H9 (cell line): ENCODE results near the gene LMX1B. TPM values are rescaled to one million over a fixed set of nuclear protein-coding genes. Genes with fewer than 3 reads are reported as not detected.
"Not testable (repeated sequence)": the region's sequence is repeated elsewhere in the genome, so short reads cannot be mapped to it uniquely, and the experiment has no call there.

Experiments
- DNase-seq: peaks from one replicate; pipeline ENCODE4 v3.0.0-alpha.2; 2017
- H2AFZ ChIP-seq: one replicate; pipeline ENCODE4 v1.6.1; 2013; ENCODE audit warnings: mild to moderate bottlenecking, low read length, control low read depth, moderate library complexity
- H2AK5ac ChIP-seq: 2 replicates; pipeline ENCODE4 v1.6.1; 2013; ENCODE audit warnings: low read length, control low read depth, mixed read lengths; ENCODE audit not compliant: insufficient read length
- H2BK120ac ChIP-seq: one replicate; pipeline ENCODE4 v1.6.1; 2013; ENCODE audit warnings: low read depth, mild to moderate bottlenecking, low read length, control low read depth, inconsistent platforms; ENCODE audit not compliant: poor library complexity, severe bottlenecking
- H2BK12ac ChIP-seq: 2 replicates; pipeline ENCODE4 v1.6.1; 2013; ENCODE audit warnings: low read length, control low read depth, mixed read lengths, low read depth; ENCODE audit not compliant: insufficient read length
- H2BK15ac ChIP-seq: 2 replicates; pipeline ENCODE4 v1.6.1; 2013; ENCODE audit warnings: low read depth, low read length, control low read depth
- H2BK20ac ChIP-seq: one replicate; pipeline ENCODE4 v1.6.1; 2013; ENCODE audit warnings: low read depth, mild to moderate bottlenecking, low read length, control low read depth, inconsistent platforms; ENCODE audit not compliant: poor library complexity, severe bottlenecking
- H2BK5ac ChIP-seq: 2 replicates; pipeline ENCODE4 v1.6.1; 2013; ENCODE audit warnings: low read length, control low read depth, mixed read lengths; ENCODE audit not compliant: insufficient read length
- H3K14ac ChIP-seq: 2 replicates; pipeline ENCODE4 v1.6.1; 2013; ENCODE audit warnings: low read length, control low read depth; ENCODE audit not compliant: insufficient read depth
- H3K18ac ChIP-seq: 2 replicates; pipeline ENCODE4 v1.6.1; 2013; ENCODE audit warnings: low read depth, mild to moderate bottlenecking, mixed read lengths, low read length, control low read depth; ENCODE audit not compliant: insufficient read length
- H3K23ac ChIP-seq: 2 replicates; pipeline ENCODE4 v1.6.1; 2013; ENCODE audit warnings: low read length, control low read depth, mixed read lengths, low read depth; ENCODE audit not compliant: insufficient read length
- H3K23me2 ChIP-seq: 2 replicates; pipeline ENCODE4 v1.6.1; 2013; ENCODE audit warnings: low read depth, mild to moderate bottlenecking, mixed read lengths, low read length, control low read depth; ENCODE audit not compliant: insufficient read length, poor library complexity, severe bottlenecking
- H3K27ac ChIP-seq: 2 replicates; pipeline ENCODE4 v1.5.1; 2013; ENCODE audit warnings: low read length, control low read depth, mixed read lengths, low read depth; ENCODE audit not compliant: insufficient read length
- H3K27me3 ChIP-seq: 2 replicates; pipeline ENCODE4 v1.6.1; 2013; ENCODE audit warnings: low read length, control low read depth, inconsistent platforms; ENCODE audit not compliant: insufficient read depth
- H3K4ac ChIP-seq: 2 replicates; pipeline ENCODE4 v1.6.1; 2013; ENCODE audit warnings: low read depth, mild to moderate bottlenecking, control low read depth, inconsistent platforms, low read length, moderate library complexity
- H3K4me1 ChIP-seq: 2 replicates; pipeline ENCODE4 v1.6.1; 2013; ENCODE audit warnings: low read length, control low read depth, inconsistent platforms; ENCODE audit not compliant: insufficient read depth
- H3K4me2 ChIP-seq: 2 replicates; pipeline ENCODE4 v1.6.1; 2013; ENCODE audit warnings: low read length, control low read depth, mixed read lengths; ENCODE audit not compliant: insufficient read length, insufficient read depth
- H3K56ac ChIP-seq: 2 replicates; pipeline ENCODE4 v1.6.1; 2013; ENCODE audit warnings: low read depth, mild to moderate bottlenecking, mixed read lengths, low read length, control low read depth; ENCODE audit not compliant: insufficient read length
- H3K79me1 ChIP-seq: 2 replicates; pipeline ENCODE4 v1.6.1; 2013; ENCODE audit warnings: low read depth, mild to moderate bottlenecking, moderate library complexity, low read length, control low read depth, inconsistent platforms; ENCODE audit not compliant: insufficient read depth, poor library complexity, severe bottlenecking
- H3K79me2 ChIP-seq: 2 replicates; pipeline ENCODE4 v1.6.1; 2013; ENCODE audit warnings: low read length, control low read depth, inconsistent platforms; ENCODE audit not compliant: insufficient read depth
- H3K9ac ChIP-seq: 2 replicates; pipeline ENCODE4 v1.6.1; 2013; ENCODE audit warnings: low read length, control low read depth, mixed read lengths; ENCODE audit not compliant: insufficient read length; ENCODE audit errors: extremely low read depth
- H3K9me3 ChIP-seq: one replicate; pipeline ENCODE4 v1.6.1; 2013; ENCODE audit warnings: low read depth, low read length, inconsistent platforms; ENCODE audit not compliant: control insufficient read depth
- H3T11ph ChIP-seq: one replicate; pipeline ENCODE4 v1.6.1; 2013; ENCODE audit warnings: mild to moderate bottlenecking, low read length, control low read depth, inconsistent platforms
- H4K20me1 ChIP-seq: one replicate; pipeline ENCODE4 v1.6.1; 2013; ENCODE audit not compliant: control insufficient read depth, insufficient read length, insufficient read depth
- H4K5ac ChIP-seq: 2 replicates; pipeline ENCODE4 v1.6.1; 2013; ENCODE audit warnings: low read depth, mild to moderate bottlenecking, mixed read lengths, low read length, control low read depth; ENCODE audit not compliant: insufficient read length
- H4K8ac ChIP-seq: replicated peaks from 2 replicates; pipeline ENCODE4 v1.6.1; 2013; ENCODE audit warnings: low read length, control low read depth, mixed read lengths, low read depth; ENCODE audit not compliant: insufficient read length
- H4K91ac ChIP-seq: 2 replicates; pipeline ENCODE4 v1.6.1; 2013; ENCODE audit warnings: low read depth, mild to moderate bottlenecking, moderate library complexity, mixed read lengths, low read length, control low read depth; ENCODE audit not compliant: insufficient read length
- H3K27ac Mint-ChIP-seq, 3 experiments: 2 replicates in 2 of 3; 3 replicates in 1 of 3; pipeline ENCODE4 v1.8.0; 2020 to 2021; ENCODE audit warnings: mixed read lengths in 3 of 3, mild to moderate bottlenecking in 1 of 3, moderate library complexity in 1 of 3
- H3K27me3 Mint-ChIP-seq: 2 replicates; pipeline ENCODE4 v1.8.0; 2021; ENCODE audit warnings: low read depth, mild to moderate bottlenecking, moderate library complexity, mixed read lengths
- H3K36me3 Mint-ChIP-seq, 3 experiments: 2 replicates in 2 of 3; 3 replicates in 1 of 3; pipeline ENCODE4 v1.8.0; 2020 to 2021; ENCODE audit warnings: low read depth in 3 of 3, mixed read lengths in 3 of 3; ENCODE audit not compliant: insufficient read depth in 1 of 3
- H3K4me1 Mint-ChIP-seq, 2 experiments: 2 replicates each; pipeline ENCODE4 v1.8.0; 2020; ENCODE audit warnings: mixed read lengths in 2 of 2
- H3K4me3 Mint-ChIP-seq, 2 experiments: 2 replicates in 1 of 2; 3 replicates in 1 of 2; pipeline ENCODE4 v1.8.0; 2020 to 2021; ENCODE audit warnings: mild to moderate bottlenecking in 2 of 2, mixed read lengths in 2 of 2, moderate library complexity in 1 of 2
- H3K9me3 Mint-ChIP-seq, 2 experiments: 2 replicates in 1 of 2; 3 replicates in 1 of 2; pipeline ENCODE4 v1.8.0; 2020; ENCODE audit warnings: mild to moderate bottlenecking in 2 of 2, mixed read lengths in 2 of 2, moderate library complexity in 1 of 2
- WGBS: extraction: QIAGEN DNeasy Blood & Tissue Kit; methylation state at CpG from one replicate; pipeline ENCODE4 v1.1.7; 2013; ENCODE audit warnings: missing lambda C conversion rate, low lambda C conversion rate, mixed read lengths; ENCODE audit not compliant: insufficient read length; ENCODE audit errors: extremely low coverage; 5-methylcytosine and 5-hydroxymethylcytosine counted together
- total RNA-seq: library from RNA; stranded (reverse); gene quantifications from 2 replicates; pipeline ENCODE4 v1.2.1, GENCODE V29; 2021
- TF ChIP-seq, protein P1 (sequence below): fragments of 200-600 bp; sonication (generic); conservative IDR thresholded peaks from 3 replicates; pipeline ENCODE4 v1.8.0; 2021; ENCODE audit warnings: antibody characterized with exemption, mild to moderate bottlenecking

The LMX1B gene
- total RNA-seq, 1 experiment from 2014 or later = 0.85 TPM

GRCh38 chr9:126654124-126654523 lies 40.4 kb downstream of the LMX1B start:
- H2BK120ac ChIP-seq = no peak overlapping the region
- no peak overlapping the region for H4K91ac ChIP-seq
- H2BK20ac ChIP-seq = no peak overlapping the region
- no peak overlapping the region for H4K8ac ChIP-seq
- H3K9me3 Mint-ChIP-seq = no peaks in the 10 kb centered on the region; a peak in 1 of 5 replicates
- H2AK5ac ChIP-seq = no peak overlapping the region
- H3K9ac ChIP-seq = no peak overlapping the region
- no peak overlapping the region for H4K5ac ChIP-seq
- no peak overlapping the region for H2BK15ac ChIP-seq
- no peaks in the 10 kb centered on the region for H3K79me1 ChIP-seq
- H3K4me1 Mint-ChIP-seq = peaks cover 23 to 46% of the 10 kb centered on the region in 2 experiments
- H3K23ac ChIP-seq = no peak overlapping the region
- no CpG with 5 or more reads among the region's 7 CpGs for WGBS
- no peaks in the 10 kb centered on the region for H3K79me2 ChIP-seq
- H3K27me3 ChIP-seq = no peaks in the 10 kb centered on the region
- DNase-seq = no peak
- H3K27ac ChIP-seq = no peak overlapping the region
- H3K18ac ChIP-seq = no peak overlapping the region
- H3K4me1 ChIP-seq = no peaks in the 10 kb centered on the region
- H3K4me3 Mint-ChIP-seq = no peak overlapping the region
- H2BK12ac ChIP-seq = no peak overlapping the region
- H3K23me2 ChIP-seq = no peaks in the 10 kb centered on the region
- no peak overlapping the region for H3K14ac ChIP-seq
- no peak overlapping the region for H2BK5ac ChIP-seq
- no peak overlapping the region for H3K56ac ChIP-seq
- H3K4ac ChIP-seq = no peak overlapping the region
- no peak overlapping the region for H2AFZ ChIP-seq
- H4K20me1 ChIP-seq = no peaks in the 10 kb centered on the region
- no peaks in the 10 kb centered on the region; a peak in 1 of 7 replicates for H3K36me3 Mint-ChIP-seq
- no peak overlapping the region for H3K4me2 ChIP-seq
- H3K27me3 Mint-ChIP-seq = peaks cover 73% of the 10 kb centered on the region
- no peaks in the 10 kb centered on the region for H3K9me3 ChIP-seq
- no peak overlapping the region for H3K27ac Mint-ChIP-seq
- H3T11ph ChIP-seq = no peak overlapping the region
- TF ChIP-seq, protein P1, sequence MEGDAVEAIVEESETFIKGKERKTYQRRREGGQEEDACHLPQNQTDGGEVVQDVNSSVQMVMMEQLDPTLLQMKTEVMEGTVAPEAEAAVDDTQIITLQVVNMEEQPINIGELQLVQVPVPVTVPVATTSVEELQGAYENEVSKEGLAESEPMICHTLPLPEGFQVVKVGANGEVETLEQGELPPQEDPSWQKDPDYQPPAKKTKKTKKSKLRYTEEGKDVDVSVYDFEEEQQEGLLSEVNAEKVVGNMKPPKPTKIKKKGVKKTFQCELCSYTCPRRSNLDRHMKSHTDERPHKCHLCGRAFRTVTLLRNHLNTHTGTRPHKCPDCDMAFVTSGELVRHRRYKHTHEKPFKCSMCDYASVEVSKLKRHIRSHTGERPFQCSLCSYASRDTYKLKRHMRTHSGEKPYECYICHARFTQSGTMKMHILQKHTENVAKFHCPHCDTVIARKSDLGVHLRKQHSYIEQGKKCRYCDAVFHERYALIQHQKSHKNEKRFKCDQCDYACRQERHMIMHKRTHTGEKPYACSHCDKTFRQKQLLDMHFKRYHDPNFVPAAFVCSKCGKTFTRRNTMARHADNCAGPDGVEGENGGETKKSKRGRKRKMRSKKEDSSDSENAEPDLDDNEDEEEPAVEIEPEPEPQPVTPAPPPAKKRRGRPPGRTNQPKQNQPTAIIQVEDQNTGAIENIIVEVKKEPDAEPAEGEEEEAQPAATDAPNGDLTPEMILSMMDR = no peak

GRCh38 chr9:126656214-126656613 lies 42.5 kb downstream of the LMX1B start:
- Mint-ChIP-seq H3K4me1 (peaks cover 20 to 33% of the 10 kb centered on the region in 2 experiments), H3K27me3 (peaks cover 73% of the 10 kb centered on the region)
- WGBS = no CpG with 5 or more reads among the region's 4 CpGs
- H4K20me1 ChIP-seq, H2AFZ ChIP-seq, H3K27ac Mint-ChIP-seq, H3K23me2 ChIP-seq, H2AK5ac ChIP-seq, H3K4me2 ChIP-seq, H4K8ac ChIP-seq, H3K4me3 Mint-ChIP-seq, H3K4ac ChIP-seq, H3K79me2 ChIP-seq, H3K9me3 Mint-ChIP-seq, H3K14ac ChIP-seq, H4K91ac ChIP-seq, H2BK12ac ChIP-seq, H2BK20ac ChIP-seq, H2BK120ac ChIP-seq, H3K36me3 Mint-ChIP-seq, H3K9me3 ChIP-seq, H3K23ac ChIP-seq, H3K56ac ChIP-seq, H2BK5ac ChIP-seq, H3K79me1 ChIP-seq, H3K18ac ChIP-seq, H3K27me3 ChIP-seq, H3K27ac ChIP-seq, H4K5ac ChIP-seq, DNase-seq, H2BK15ac ChIP-seq, H3T11ph ChIP-seq, H3K4me1 ChIP-seq, H3K9ac ChIP-seq: not testable (repeated sequence)
